Right lobe of liver (tissue), 4 donors: ENCODE results near the gene CDHR1.
"Not testable (repeated sequence)": the region's sequence is repeated elsewhere in the genome, so short reads cannot be mapped to it uniquely, and the experiment has no call there.

ENCODE experiments used
- POLR2A ChIP-seq: fragments of 450-650 bp; IDR thresholded peaks from one replicate; pipeline ENCODE4 v1.6.1; 2017; ENCODE audit warnings: antibody characterized with exemption, mild to moderate bottlenecking
- TF ChIP-seq, protein P1 (sequence below), 4 donors: fragments of 200-600 bp in 3 of 4; fragments of 450-650 bp in 1 of 4; IDR thresholded peaks; one replicate each; pipeline versions ENCODE4 v1.5.1 to v1.8.0; 2016 to 2022; ENCODE audit warnings: antibody characterized with exemption in 4 of 4, mild to moderate bottlenecking in 2 of 4
- donor health status: DM: no; HTN: no; CAD: no.
- donor health status: DM: no; HTN: no; CAD: no.
- donor health status: DM: no; HTN: yes; CAD: no.

DNA sequence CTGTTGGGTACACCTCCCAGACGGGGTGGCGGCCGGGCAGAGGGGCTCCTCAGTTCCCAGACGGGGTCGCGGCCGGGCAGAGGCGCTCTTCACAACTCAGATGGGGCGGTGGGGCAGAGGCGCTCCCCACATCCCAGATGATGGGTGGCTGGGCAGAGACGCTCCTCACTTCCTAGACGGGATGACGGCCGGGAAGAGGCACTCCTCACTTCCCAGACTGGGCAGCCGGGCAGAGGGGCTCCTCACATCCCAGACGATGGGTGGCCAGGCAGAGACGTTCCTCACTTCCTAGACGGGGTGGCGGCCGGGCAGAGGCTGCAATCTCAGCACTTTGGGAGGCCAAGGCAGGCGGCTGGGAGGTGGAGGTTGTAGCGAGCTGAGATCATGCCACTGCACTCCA is 14.0 kb upstream of the CDHR1 start:
- TF ChIP-seq, protein P1, sequence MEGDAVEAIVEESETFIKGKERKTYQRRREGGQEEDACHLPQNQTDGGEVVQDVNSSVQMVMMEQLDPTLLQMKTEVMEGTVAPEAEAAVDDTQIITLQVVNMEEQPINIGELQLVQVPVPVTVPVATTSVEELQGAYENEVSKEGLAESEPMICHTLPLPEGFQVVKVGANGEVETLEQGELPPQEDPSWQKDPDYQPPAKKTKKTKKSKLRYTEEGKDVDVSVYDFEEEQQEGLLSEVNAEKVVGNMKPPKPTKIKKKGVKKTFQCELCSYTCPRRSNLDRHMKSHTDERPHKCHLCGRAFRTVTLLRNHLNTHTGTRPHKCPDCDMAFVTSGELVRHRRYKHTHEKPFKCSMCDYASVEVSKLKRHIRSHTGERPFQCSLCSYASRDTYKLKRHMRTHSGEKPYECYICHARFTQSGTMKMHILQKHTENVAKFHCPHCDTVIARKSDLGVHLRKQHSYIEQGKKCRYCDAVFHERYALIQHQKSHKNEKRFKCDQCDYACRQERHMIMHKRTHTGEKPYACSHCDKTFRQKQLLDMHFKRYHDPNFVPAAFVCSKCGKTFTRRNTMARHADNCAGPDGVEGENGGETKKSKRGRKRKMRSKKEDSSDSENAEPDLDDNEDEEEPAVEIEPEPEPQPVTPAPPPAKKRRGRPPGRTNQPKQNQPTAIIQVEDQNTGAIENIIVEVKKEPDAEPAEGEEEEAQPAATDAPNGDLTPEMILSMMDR (IDR thresholded peaks at IDR 0.05): not testable (repeated sequence)
- not testable (repeated sequence) for TF ChIP-seq POLR2A
